HEK293 (cell line): Measurements from ENCODE around the gene ZBTB25.

Source experiments
- KLF1 ChIP-seq: fragments of 450-650 bp; formaldehyde crosslinking; IDR thresholded peaks from 2 replicates; pipeline ENCODE4 v1.5.1; 2016; ENCODE audit warnings: missing biosample characterization, missing genetic modification characterization
- PRDM1 ChIP-seq: fragments of 450-650 bp; formaldehyde crosslinking; IDR thresholded peaks from 2 replicates; pipeline ENCODE4; 2016; ENCODE audit warnings: missing biosample characterization, missing genetic modification characterization
- SETDB1 ChIP-seq: IDR thresholded peaks from one replicate; pipeline ENCODE4 v1.6.1; 2017; ENCODE audit warnings: mild to moderate bottlenecking, low read length, moderate library complexity, mixed read lengths; ENCODE audit not compliant: insufficient read length
- YY1 ChIP-seq: fragments of 450-650 bp; formaldehyde crosslinking; IDR thresholded peaks from 2 replicates; pipeline ENCODE4 v1.5.1; 2018; ENCODE audit warnings: missing biosample characterization, missing genetic modification characterization
- ZNF138 ChIP-seq: fragments of 450-650 bp; formaldehyde crosslinking; IDR thresholded peaks from 2 replicates; pipeline ENCODE4 v1.5.1; 2016; ENCODE audit warnings: missing biosample characterization, missing genetic modification characterization, borderline replicate concordance
- ZNF175 ChIP-seq: fragments of 450-650 bp; formaldehyde crosslinking; IDR thresholded peaks from 2 replicates; pipeline ENCODE4 v1.5.1; 2016; ENCODE audit warnings: missing biosample characterization, missing genetic modification characterization
- ZNF561 ChIP-seq: fragments of 450-650 bp; IDR thresholded peaks from 2 replicates; pipeline ENCODE4 v1.5.1; 2018; ENCODE audit warnings: missing biosample characterization, missing genetic modification characterization, borderline replicate concordance
- ZNF621 ChIP-seq: fragments of 450-650 bp; formaldehyde crosslinking; IDR thresholded peaks from 2 replicates; pipeline ENCODE4 v1.5.1; 2017; ENCODE audit warnings: missing biosample characterization, missing genetic modification characterization
- TF ChIP-seq, protein P1 (sequence below): fragments of 450-650 bp; formaldehyde crosslinking; IDR thresholded peaks from 2 replicates; pipeline ENCODE4 v1.5.1; 2016; ENCODE audit warnings: missing biosample characterization, missing genetic modification characterization
- TF ChIP-seq, protein P2 (sequence below): fragments of 450-650 bp; IDR thresholded peaks from 2 replicates; pipeline ENCODE4 v1.5.1; 2018; ENCODE audit warnings: missing biosample characterization, mild to moderate bottlenecking, missing genetic modification characterization
- TF ChIP-seq, protein P3 (sequence below): fragments of 450-650 bp; formaldehyde crosslinking; IDR thresholded peaks from 2 replicates; pipeline ENCODE4 v1.5.0; 2017; ENCODE audit warnings: missing biosample characterization, missing genetic modification characterization, borderline replicate concordance
- TF ChIP-seq, protein P4 (sequence below): fragments of 450-650 bp; formaldehyde crosslinking; IDR thresholded peaks from 2 replicates; pipeline ENCODE4 v1.5.1; 2016; ENCODE audit warnings: missing biosample characterization, missing genetic modification characterization, low read depth

DNA sequence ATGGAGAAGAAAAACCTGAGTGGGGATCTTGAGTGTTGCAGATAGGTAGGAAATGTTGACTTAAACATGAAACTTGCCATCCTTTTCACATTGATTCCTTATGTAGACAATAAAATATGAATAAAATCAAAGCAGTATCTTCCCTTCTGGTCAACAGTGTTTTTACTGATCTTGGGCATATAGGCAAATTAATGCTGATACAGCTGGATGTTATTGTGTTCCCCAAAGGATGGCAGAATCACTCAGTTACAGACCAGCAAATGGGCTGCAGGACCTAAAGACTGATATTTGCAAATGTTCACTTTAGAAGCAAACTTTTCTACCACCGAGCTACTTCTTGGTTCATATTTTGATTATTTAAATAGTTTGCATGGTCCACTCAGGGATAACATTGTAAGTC lies 81.6 kb downstream of the ZBTB25 start:
- TF ChIP-seq, protein P1, sequence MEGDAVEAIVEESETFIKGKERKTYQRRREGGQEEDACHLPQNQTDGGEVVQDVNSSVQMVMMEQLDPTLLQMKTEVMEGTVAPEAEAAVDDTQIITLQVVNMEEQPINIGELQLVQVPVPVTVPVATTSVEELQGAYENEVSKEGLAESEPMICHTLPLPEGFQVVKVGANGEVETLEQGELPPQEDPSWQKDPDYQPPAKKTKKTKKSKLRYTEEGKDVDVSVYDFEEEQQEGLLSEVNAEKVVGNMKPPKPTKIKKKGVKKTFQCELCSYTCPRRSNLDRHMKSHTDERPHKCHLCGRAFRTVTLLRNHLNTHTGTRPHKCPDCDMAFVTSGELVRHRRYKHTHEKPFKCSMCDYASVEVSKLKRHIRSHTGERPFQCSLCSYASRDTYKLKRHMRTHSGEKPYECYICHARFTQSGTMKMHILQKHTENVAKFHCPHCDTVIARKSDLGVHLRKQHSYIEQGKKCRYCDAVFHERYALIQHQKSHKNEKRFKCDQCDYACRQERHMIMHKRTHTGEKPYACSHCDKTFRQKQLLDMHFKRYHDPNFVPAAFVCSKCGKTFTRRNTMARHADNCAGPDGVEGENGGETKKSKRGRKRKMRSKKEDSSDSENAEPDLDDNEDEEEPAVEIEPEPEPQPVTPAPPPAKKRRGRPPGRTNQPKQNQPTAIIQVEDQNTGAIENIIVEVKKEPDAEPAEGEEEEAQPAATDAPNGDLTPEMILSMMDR (tag by site-specific recombination), result no peak
- TF ChIP-seq ZNF138 (tag by site-specific recombination) (no peak), YY1 (tag by site-specific recombination) (no peak), ZNF175 (no peak), ZNF621 (tag by site-specific recombination) (no peak), SETDB1 (no peak), PRDM1 (no peak), ZNF561 (no peak), KLF1 (tag by site-specific recombination) (no peak)
- TF ChIP-seq, protein P2, sequence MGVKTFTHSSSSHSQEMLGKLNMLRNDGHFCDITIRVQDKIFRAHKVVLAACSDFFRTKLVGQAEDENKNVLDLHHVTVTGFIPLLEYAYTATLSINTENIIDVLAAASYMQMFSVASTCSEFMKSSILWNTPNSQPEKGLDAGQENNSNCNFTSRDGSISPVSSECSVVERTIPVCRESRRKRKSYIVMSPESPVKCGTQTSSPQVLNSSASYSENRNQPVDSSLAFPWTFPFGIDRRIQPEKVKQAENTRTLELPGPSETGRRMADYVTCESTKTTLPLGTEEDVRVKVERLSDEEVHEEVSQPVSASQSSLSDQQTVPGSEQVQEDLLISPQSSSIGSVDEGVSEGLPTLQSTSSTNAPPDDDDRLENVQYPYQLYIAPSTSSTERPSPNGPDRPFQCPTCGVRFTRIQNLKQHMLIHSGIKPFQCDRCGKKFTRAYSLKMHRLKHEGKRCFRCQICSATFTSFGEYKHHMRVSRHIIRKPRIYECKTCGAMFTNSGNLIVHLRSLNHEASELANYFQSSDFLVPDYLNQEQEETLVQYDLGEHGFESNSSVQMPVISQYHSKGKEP (tag by site-specific recombination), result no peak
- TF ChIP-seq, protein P3, sequence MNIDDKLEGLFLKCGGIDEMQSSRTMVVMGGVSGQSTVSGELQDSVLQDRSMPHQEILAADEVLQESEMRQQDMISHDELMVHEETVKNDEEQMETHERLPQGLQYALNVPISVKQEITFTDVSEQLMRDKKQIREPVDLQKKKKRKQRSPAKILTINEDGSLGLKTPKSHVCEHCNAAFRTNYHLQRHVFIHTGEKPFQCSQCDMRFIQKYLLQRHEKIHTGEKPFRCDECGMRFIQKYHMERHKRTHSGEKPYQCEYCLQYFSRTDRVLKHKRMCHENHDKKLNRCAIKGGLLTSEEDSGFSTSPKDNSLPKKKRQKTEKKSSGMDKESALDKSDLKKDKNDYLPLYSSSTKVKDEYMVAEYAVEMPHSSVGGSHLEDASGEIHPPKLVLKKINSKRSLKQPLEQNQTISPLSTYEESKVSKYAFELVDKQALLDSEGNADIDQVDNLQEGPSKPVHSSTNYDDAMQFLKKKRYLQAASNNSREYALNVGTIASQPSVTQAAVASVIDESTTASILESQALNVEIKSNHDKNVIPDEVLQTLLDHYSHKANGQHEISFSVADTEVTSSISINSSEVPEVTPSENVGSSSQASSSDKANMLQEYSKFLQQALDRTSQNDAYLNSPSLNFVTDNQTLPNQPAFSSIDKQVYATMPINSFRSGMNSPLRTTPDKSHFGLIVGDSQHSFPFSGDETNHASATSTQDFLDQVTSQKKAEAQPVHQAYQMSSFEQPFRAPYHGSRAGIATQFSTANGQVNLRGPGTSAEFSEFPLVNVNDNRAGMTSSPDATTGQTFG (tag by site-specific recombination), result no peak
- TF ChIP-seq, protein P4, sequence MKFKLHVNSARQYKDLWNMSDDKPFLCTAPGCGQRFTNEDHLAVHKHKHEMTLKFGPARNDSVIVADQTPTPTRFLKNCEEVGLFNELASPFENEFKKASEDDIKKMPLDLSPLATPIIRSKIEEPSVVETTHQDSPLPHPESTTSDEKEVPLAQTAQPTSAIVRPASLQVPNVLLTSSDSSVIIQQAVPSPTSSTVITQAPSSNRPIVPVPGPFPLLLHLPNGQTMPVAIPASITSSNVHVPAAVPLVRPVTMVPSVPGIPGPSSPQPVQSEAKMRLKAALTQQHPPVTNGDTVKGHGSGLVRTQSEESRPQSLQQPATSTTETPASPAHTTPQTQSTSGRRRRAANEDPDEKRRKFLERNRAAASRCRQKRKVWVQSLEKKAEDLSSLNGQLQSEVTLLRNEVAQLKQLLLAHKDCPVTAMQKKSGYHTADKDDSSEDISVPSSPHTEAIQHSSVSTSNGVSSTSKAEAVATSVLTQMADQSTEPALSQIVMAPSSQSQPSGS (tag by site-specific recombination), result no peak
